ENCODE data around the gene FBXL17.

The FBXL17 gene

GRCh38 chr5:108093186-108093585 lies 288.7 kb downstream of the FBXL17 start:
- DNase-seq (ENCODE audit: low read depth), result peak; percentile 34

GRCh38 chr5:108090946-108091345 lies 291.0 kb downstream of the FBXL17 start:
- peak; percentile 9 for DNase-seq (ENCODE audit: low read depth)

- DNase-seq (ENCODE audit: low read depth), result no peak
Observed at GRCh38 chr5:108084105-108084504, 297.8 kb downstream of the FBXL17 start.

- no peak for DNase-seq (ENCODE audit: low read depth)
Observed at GRCh38 chr5:108083232-108083631, 298.7 kb downstream of the FBXL17 start.

- no peak for DNase-seq (ENCODE audit: low read depth)
Observed at GRCh38 chr5:108081707-108082106, 300.2 kb downstream of the FBXL17 start.

- DNase-seq (ENCODE audit: low read depth), result peak; percentile 75
Observed at GRCh38 chr5:108079753-108080152, 302.1 kb downstream of the FBXL17 start.

- DNase-seq (ENCODE audit: low read depth), result no peak
Observed at GRCh38 chr5:108078882-108079281, 303.0 kb downstream of the FBXL17 start.

GRCh38 chr5:108078345-108078744 lies 303.6 kb downstream of the FBXL17 start:
- DNase-seq (ENCODE audit: low read depth), result no peak

GRCh38 chr5:108074626-108075025 lies 307.3 kb downstream of the FBXL17 start:
- no peak for DNase-seq (ENCODE audit: low read depth)

- DNase-seq (ENCODE audit: low read depth), result peak; percentile 3
Observed at GRCh38 chr5:108064302-108064701, 317.6 kb downstream of the FBXL17 start.

GRCh38 chr5:108061941-108062340 lies 320.0 kb downstream of the FBXL17 start:
- DNase-seq (ENCODE audit: low read depth), result peak; percentile 60

GRCh38 chr5:108060340-108060739 lies 321.6 kb downstream of the FBXL17 start:
- no peak for DNase-seq (ENCODE audit: low read depth)

GRCh38 chr5:108059334-108059733 lies 322.6 kb downstream of the FBXL17 start:
- DNase-seq (ENCODE audit: low read depth), result no peak

- DNase-seq (ENCODE audit: low read depth), result no peak
Observed at GRCh38 chr5:108054349-108054748, 327.5 kb downstream of the FBXL17 start.

GRCh38 chr5:108046955-108047670 lies 334.8 kb downstream of the FBXL17 start:
- DNase-seq (ENCODE audit: low read depth), result no peak

GRCh38 chr5:108036482-108036881 lies 345.4 kb downstream of the FBXL17 start:
- no peak for DNase-seq (ENCODE audit: low read depth)

- no peak for DNase-seq (ENCODE audit: low read depth)
Observed at GRCh38 chr5:108028883-108029282, 353.0 kb downstream of the FBXL17 start.

GRCh38 chr5:108028412-108028811 lies 353.5 kb downstream of the FBXL17 start:
- DNase-seq (ENCODE audit: low read depth), result peak; percentile 22

GRCh38 chr5:108025957-108026356 lies 355.9 kb downstream of the FBXL17 start:
- DNase-seq (ENCODE audit: low read depth), result no peak

GRCh38 chr5:108024986-108025385 lies 356.9 kb downstream of the FBXL17 start:
- no peak for DNase-seq (ENCODE audit: low read depth)

GRCh38 chr5:108016101-108016500 lies 365.8 kb downstream of the FBXL17 start:
- DNase-seq (ENCODE audit: low read depth), result no peak

- no peak for DNase-seq (ENCODE audit: low read depth)
Observed at GRCh38 chr5:108006791-108007190, 375.1 kb downstream of the FBXL17 start.

- DNase-seq (ENCODE audit: low read depth), result peak; percentile 71
Observed at GRCh38 chr5:108003178-108003577, 378.7 kb downstream of the FBXL17 start.

GRCh38 chr5:108001222-108001621 lies 380.7 kb downstream of the FBXL17 start:
- DNase-seq (ENCODE audit: low read depth), result no peak

Measured in amniotic epithelial cell (primary cell).